Heart right ventricle (tissue), 16 donors: Measurements from ENCODE around the gene OVOL1. TPM values are rescaled to one million over a fixed set of nuclear protein-coding genes. Genes with fewer than 3 reads are reported as not detected.

Source experiments
- ATAC-seq, 8 donors: fragments of 200-7000 bp; cut with Tn5 transposase; one replicate each; pipeline ENCODE4 v1.9.1; 2020; ENCODE audit warnings: mild to moderate bottlenecking in 8 of 8, moderate library complexity in 8 of 8, moderate number of reproducible peaks in 1 of 8
- DNase-seq, 2 donors: peaks; one replicate each; pipeline ENCODE4 v3.0.0-alpha.2; 2020
- H3K27ac ChIP-seq, 10 donors: fragments of 200-600 bp; sonication (generic) in 2 of 10; one replicate each; pipeline versions ENCODE4 v1.5.0 to v1.8.0; 2020 to 2022; ENCODE audit warnings: mild to moderate bottlenecking in 3 of 10
- H3K27me3 ChIP-seq, 7 donors: fragments of 200-600 bp; one replicate each; pipeline ENCODE4 v1.8.0; 2021 to 2022; ENCODE audit warnings: mild to moderate bottlenecking in 2 of 7
- H3K36me3 ChIP-seq, 9 donors: fragments of 200-600 bp; sonication (generic) in 1 of 9; one replicate each; pipeline versions ENCODE4 v1.5.0 to v1.8.0; 2020 to 2022; ENCODE audit warnings: mild to moderate bottlenecking in 2 of 9
- H3K4me1 ChIP-seq, 9 donors: fragments of 200-600 bp; sonication (generic) in 1 of 9; one replicate each; pipeline versions ENCODE4 v1.5.0 to v1.8.0; 2020 to 2022; ENCODE audit warnings: mild to moderate bottlenecking in 4 of 9
- H3K4me3 ChIP-seq, 10 donors: fragments of 200-600 bp; sonication (generic) in 2 of 10; one replicate each; pipeline versions ENCODE4 v1.5.0 to v1.8.0; 2020 to 2022; ENCODE audit warnings: mild to moderate bottlenecking in 7 of 10, moderate library complexity in 2 of 10
- H3K9me3 ChIP-seq, 11 donors: fragments of 200-600 bp in 10 of 11; sonication (generic) in 2 of 11; one replicate each; pipeline versions ENCODE4 v1.5.0 to v1.8.0; 2013 to 2022; ENCODE audit warnings: mild to moderate bottlenecking in 2 of 11, control low read depth in 1 of 11, moderate library complexity in 1 of 11
- WGBS, 2 donors: extraction: QIAGEN DNeasy Blood & Tissue Kit; methylation state at CpG; one replicate each; pipeline ENCODE4 v1.1.7; 2013; ENCODE audit warnings: inconsistent platforms in 1 of 2; 5-methylcytosine and 5-hydroxymethylcytosine counted together
- intact Hi-C, 10 donors: fragments of 100-400 bp; cut with DNase I; formaldehyde crosslinking; loops; one replicate each; pipeline versions ENCODE4 v1.11.1 to v1.14.2; 2022
- polyA plus RNA-seq, 2 donors: library from polyadenylated mRNA; stranded (reverse); fragments of 200-250 nt; gene quantifications; one replicate each; pipeline ENCODE4 v1.2.3, GENCODE V29; 2013
- total RNA-seq, 10 donors: library from RNA; stranded (reverse); fragmentation: NEBNext Ultra II Directional in 3 of 10; extraction: Animal tissue kit (Norgen Biotek cat#: 25700) in 3 of 10; gene quantifications; one replicate each; pipeline versions ENCODE4 v1.2.1 to v1.2.4, GENCODE V29; 2021 to 2023
- TF ChIP-seq, protein P1 (sequence below), 9 donors: fragments of 200-600 bp; sonication (generic) in 2 of 9; IDR thresholded peaks; one replicate each; pipeline versions ENCODE4 v1.5.0 to v1.8.0; 2021 to 2022; ENCODE audit warnings: antibody characterized with exemption in 9 of 9, mild to moderate bottlenecking in 5 of 9, moderate library complexity in 1 of 9
- donor health status: Arrhythmogenic right ventricular cardiomyopathy.
- donor health status: ischemic (EF 13 %, LVEDD 7.1; RV severe dilation, severe dysfunction).
- donor health status: healthy with polysubstance abuse.
- donor health status: DM: no; HTN: yes; CAD: no.
- donor health status: DM: no; HTN: no; CAD: no.
- donor health status: ischemic (EF 25% LVEDD 6.9; RV normal size, moderate dysfunction).
- donor health status: ischemic (EF 25% LVEDD 5.7; RV mildly dilated, moderate dysfunction).
- donor health status: healthy.
- donor health status: DM: yes; HTN: yes; CAD: no.
- donor health status: Ischemic cardiomyopathy.
- donor health status: ischemic (EF 35%, LVEDD 5.7; RV mildly dilated, moderate dysfunction).
- donor health status: nonischemic (EF 11% LVEDD 7.7; RV severe dilation, severe dysfunction).
- donor health status: DM: yes; HTN: yes; CAD: no.
- donor health status: PGD.
- donor health status: ischemic (EF 29% LVEDD 5.4; RV normal size, mild dysfunction).
- donor health status: nonischemic (EF 23%, LVEDD 6.1; RV moderate dilation, normal function).

Gene OVOL1
- total and polyA plus RNA-seq, 12 donors, result not detected

GRCh38 chr11:65781152-65781961 is 5.5 kb upstream of the OVOL1 start:
- DNase-seq (no peak), ATAC-seq (peak in 5 of 8 donors; percentile 3 to 19 (median 9))
- peaks cover 10 to 46% (median 19%) of the 10 kb centered on the region in 9 donors for H3K4me1 ChIP-seq
- TF ChIP-seq, protein P1, sequence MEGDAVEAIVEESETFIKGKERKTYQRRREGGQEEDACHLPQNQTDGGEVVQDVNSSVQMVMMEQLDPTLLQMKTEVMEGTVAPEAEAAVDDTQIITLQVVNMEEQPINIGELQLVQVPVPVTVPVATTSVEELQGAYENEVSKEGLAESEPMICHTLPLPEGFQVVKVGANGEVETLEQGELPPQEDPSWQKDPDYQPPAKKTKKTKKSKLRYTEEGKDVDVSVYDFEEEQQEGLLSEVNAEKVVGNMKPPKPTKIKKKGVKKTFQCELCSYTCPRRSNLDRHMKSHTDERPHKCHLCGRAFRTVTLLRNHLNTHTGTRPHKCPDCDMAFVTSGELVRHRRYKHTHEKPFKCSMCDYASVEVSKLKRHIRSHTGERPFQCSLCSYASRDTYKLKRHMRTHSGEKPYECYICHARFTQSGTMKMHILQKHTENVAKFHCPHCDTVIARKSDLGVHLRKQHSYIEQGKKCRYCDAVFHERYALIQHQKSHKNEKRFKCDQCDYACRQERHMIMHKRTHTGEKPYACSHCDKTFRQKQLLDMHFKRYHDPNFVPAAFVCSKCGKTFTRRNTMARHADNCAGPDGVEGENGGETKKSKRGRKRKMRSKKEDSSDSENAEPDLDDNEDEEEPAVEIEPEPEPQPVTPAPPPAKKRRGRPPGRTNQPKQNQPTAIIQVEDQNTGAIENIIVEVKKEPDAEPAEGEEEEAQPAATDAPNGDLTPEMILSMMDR (IDR thresholded peaks at IDR 0.05), result peak in 7 of 9 donors; percentile 5 to 49 (median 25)
- peak overlapping the region in 8 of 10 donors; percentile 50 to 96 (median 75) for H3K27ac ChIP-seq
- peak overlapping the region; percentile 68 to 98 (median 92) for H3K4me3 ChIP-seq
- intact Hi-C loops, result loop anchor here in 7 of 10 donors (2.0 to 5.0 kb wide), 5 partner anchors 35 to 206 kb away; partner anchors contain the start of gene KAT5 (in 1 of the 7)
- peaks cover 0 to 31% (median 13%) of the 10 kb centered on the region in 9 donors for H3K36me3 ChIP-seq
- no peaks in the 10 kb centered on the region for H3K9me3 ChIP-seq
- H3K27me3 ChIP-seq, result peaks cover 8 to 24% (median 19%) of the 10 kb centered on the region in 7 donors
- WGBS, 2 donors, result 12 to 19% methylated on average over 59 to 83 of the region's 83 CpGs

DNA sequence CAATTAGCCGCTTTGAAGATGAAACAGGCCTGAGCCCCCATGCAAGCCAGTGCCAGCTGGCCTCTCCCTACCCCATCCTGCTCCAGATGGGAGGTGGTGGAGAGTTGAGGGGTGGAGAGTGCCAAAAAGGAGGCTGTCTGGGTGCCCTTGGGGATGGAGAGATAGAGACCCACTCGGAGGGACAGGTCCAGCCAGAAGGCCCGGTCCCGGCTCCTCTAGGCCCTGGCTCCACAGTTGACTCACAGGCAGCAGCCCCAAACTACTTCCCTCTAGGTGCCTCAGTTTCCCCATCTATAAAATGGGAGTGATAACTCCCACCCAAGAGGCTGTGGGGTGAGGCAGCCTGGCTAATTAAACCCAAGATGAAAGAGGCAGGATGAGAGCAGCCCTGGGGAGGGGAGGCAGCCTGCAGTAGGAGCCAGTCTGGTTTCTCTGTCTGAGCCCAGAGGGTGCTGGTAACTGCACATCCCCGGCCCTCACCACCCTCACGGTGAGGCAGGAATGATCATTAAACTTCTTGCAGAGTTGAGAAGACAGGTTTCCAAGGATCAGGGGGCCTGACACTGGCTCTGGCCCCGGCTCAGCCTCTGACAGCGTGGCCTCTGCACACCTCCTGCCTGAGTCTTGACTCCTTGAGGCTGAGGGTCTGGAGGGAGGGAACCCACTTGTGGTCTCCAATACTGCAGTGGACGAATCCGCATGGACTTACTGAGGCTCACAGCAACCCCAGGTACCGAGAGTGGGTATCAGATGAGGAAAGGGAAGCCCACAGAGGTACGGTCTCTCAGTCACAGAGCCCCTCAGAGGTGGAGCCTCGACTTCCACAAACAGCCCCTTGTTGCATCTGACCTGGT is 4.7 kb upstream of the OVOL1 start:
- DNase-seq, result no peak
- Histone ChIP-seq H3K27me3 (peaks cover 14 to 33% (median 27%) of the 10 kb centered on the region in 7 donors), H3K9me3 (no peaks in the 10 kb centered on the region), H3K4me1 (peaks cover 12 to 43% (median 25%) of the 10 kb centered on the region in 9 donors), H3K4me3 (peak overlapping the region in 3 of 10 donors; percentile 68 to 93 (median 92)), H3K27ac (no peak overlapping the region), H3K36me3 (peaks cover 0 to 23% (median 13%) of the 10 kb centered on the region in 9 donors)
- intact Hi-C loops, result loop anchor here in 7 of 10 donors (2.0 to 5.0 kb wide), 5 partner anchors 35 to 205 kb away; partner anchors contain the start of gene KAT5 (in 1 of the 7)
- TF ChIP-seq, protein P1 (IDR thresholded peaks at IDR 0.05), result no peak
- no peak for ATAC-seq
- WGBS, 2 donors, result 90 to 91% methylated on average over 13 of the region's 13 CpGs

GRCh38 chr11:65782816-65783228 is 4.0 kb upstream of the OVOL1 start:
- TF ChIP-seq, protein P1 (IDR thresholded peaks at IDR 0.05), result no peak
- WGBS, 2 donors, result 82 to 84% methylated on average over 9 of the region's 9 CpGs
- DNase-seq (no peak), ATAC-seq (no peak)
- H3K27me3 ChIP-seq, result peaks cover 20 to 38% (median 32%) of the 10 kb centered on the region in 7 donors
- no peak overlapping the region for H3K4me3 ChIP-seq
- H3K27ac ChIP-seq, result no peak overlapping the region
- H3K36me3 ChIP-seq, result peaks cover 0 to 17% (median 11%) of the 10 kb centered on the region in 9 donors
- H3K9me3 ChIP-seq, result no peaks in the 10 kb centered on the region
- H3K4me1 ChIP-seq, result peaks cover 15 to 41% (median 29%) of the 10 kb centered on the region in 9 donors
- intact Hi-C loops, result loop anchor here in 5 of 10 donors (5.0 kb wide), 3 partner anchors 34 to 204 kb away; partner anchors contain the start of gene KAT5 (in 1 of the 5)
